ENCODE results near the gene TSFM. TPM values are rescaled to one million over a fixed set of nuclear protein-coding genes. Genes with fewer than 3 reads are reported as not detected.

Gene TSFM
- total RNA-seq, 1 experiment from 2014 or later: 53.2 TPM

GRCh38 chr12:57741413-57741789, 41.2 kb upstream of the TSFM start (continued):
- TF ChIP-seq REST (IDR thresholded peaks at IDR 0.05; ENCODE audit: low read depth) (no peak), ZFX (IDR thresholded peaks at IDR 0.05) (no peak), EZH2 (IDR thresholded peaks at IDR 0.05) (no peak), POLR2AphosphoS5 (IDR thresholded peaks at IDR 0.05; ENCODE audit: low read depth, low read length) (no peak), JUND (IDR thresholded peaks at IDR 0.05) (no peak)

GRCh38 chr12:57741844-57742738, 40.5 kb upstream of the TSFM start:
- ATAC-seq: peak; percentile 77
- peak overlapping the region; percentile 71 to 79 for H3K4me3 ChIP-seq (replicated peaks in 1 of 2; ENCODE audit: low read depth in 1 of 2, low read length in 2 of 2)
- H3K4me2 ChIP-seq (ENCODE audit: low read length): peak overlapping the region; percentile 87
- H3K9me3 ChIP-seq (ENCODE audit: control insufficient read depth in 1 of 2, insufficient read depth in 1 of 2, low read depth in 1 of 2, low read length in 2 of 2): no peaks in the 10 kb centered on the region
- peaks cover 4 to 6% of the 10 kb centered on the region in 2 experiments; a peak in 3 of 4 replicates for H3K36me3 ChIP-seq (ENCODE audit: control insufficient read depth in 1 of 2, insufficient read depth in 2 of 2, low read length in 2 of 2)
- H3K9me2 ChIP-seq (ENCODE audit: insufficient read depth): no peaks in the 10 kb centered on the region
- ChIA-PET POLR2A (interaction anchor here (0.8 to 1.9 kb wide), 2 partner anchors 16 to 24 kb away, joined by 3 to 5 read pairs; no protein-coding TSS in a partner anchor), CTCF (interaction anchor here (1.2 to 1.8 kb wide), 3 partner anchors 15 to 159 kb away, joined by 7 to 13 read pairs (median 11); no protein-coding TSS in a partner anchor), RAD21 (ENCODE audit: low non-redundant PET in 1 of 2, low total read pairs in 2 of 2, uncharacterized antibody in 2 of 2, unreplicated experiment in 2 of 2) (interaction anchor here (0.6 to 1.4 kb wide), 2 partner anchors 45 to 159 kb away, joined by 3 read pairs; no protein-coding TSS in a partner anchor)
- no peak overlapping the region for H2AFZ ChIP-seq (ENCODE audit: low read depth, low read length, poor library complexity, severe bottlenecking)
- peak overlapping the region; percentile 69 for H3K9ac ChIP-seq (ENCODE audit: low read length)
- intact Hi-C loops (cut with micrococcal nuclease): loop anchor here (1.0 to 2.0 kb wide), 2 partner anchors 15 to 159 kb away; no protein-coding TSS in a partner anchor
- H4K20me1 ChIP-seq (ENCODE audit: insufficient read depth): no peaks in the 10 kb centered on the region
- no TSS peak for BruUV-seq (replicated peaks)
- no peaks in the 10 kb centered on the region for H3K27me3 ChIP-seq (ENCODE audit: insufficient read depth, low read length)
- H3K79me2 ChIP-seq (ENCODE audit: insufficient read depth, low read length): no peaks in the 10 kb centered on the region
- peaks cover 10 to 36% of the 10 kb centered on the region in 2 experiments; a peak in 3 of 4 replicates for H3K4me1 ChIP-seq (ENCODE audit: control insufficient read depth in 1 of 2, insufficient read depth in 2 of 2, low read length in 2 of 2)
- peak; percentile 81 for DNase-seq (ENCODE audit: low read depth, low spot score)
- peak overlapping the region; percentile 46 for H3K27ac ChIP-seq (ENCODE audit: low read depth, low read length)
- TF ChIP-seq TCF7L2 (IDR thresholded peaks at IDR 0.05; ENCODE audit: borderline replicate concordance, extremely low read depth, insufficient read depth, insufficient read length) (no peak), EZH2 (IDR thresholded peaks at IDR 0.05) (no peak), JUND (IDR thresholded peaks at IDR 0.05) (no peak), MAX (IDR thresholded peaks at IDR 0.05) (no peak), SP1 (IDR thresholded peaks at IDR 0.05; ENCODE audit: low read depth) (no peak), POLR2A (IDR thresholded peaks at IDR 0.05; ENCODE audit: borderline replicate concordance, extremely low read depth, insufficient read depth, insufficient read length) (peak; percentile 63), ZNF274 (IDR thresholded peaks at IDR 0.05; ENCODE audit: low read depth, low read length) (no peak), REST (IDR thresholded peaks at IDR 0.05; ENCODE audit: low read depth) (no peak), ZFX (IDR thresholded peaks at IDR 0.05) (peak; percentile 28), CEBPB (IDR thresholded peaks at IDR 0.05; ENCODE audit: low read depth) (no peak; the same call in 1 of the 2 replicates), SIN3A (IDR thresholded peaks at IDR 0.05; ENCODE audit: low read depth) (peak; percentile 63; the same call in 1 of the 2 replicates), POLR2AphosphoS5 (IDR thresholded peaks at IDR 0.05; ENCODE audit: low read depth, low read length) (peak; percentile 73), RAD21 (IDR thresholded peaks at IDR 0.05; ENCODE audit: low read depth) (peak; percentile 70), EZH2phosphoT487 (IDR thresholded peaks at IDR 0.05; ENCODE audit: borderline replicate concordance) (no peak), CBX3 (IDR thresholded peaks at IDR 0.05; ENCODE audit: low read depth) (no peak)
